IMR-90 (cell line): Measurements from ENCODE around the gene DVL2. TPM values are rescaled to one million over a fixed set of nuclear protein-coding genes. Genes with fewer than 3 reads are reported as not detected.
A peak's percentile ranks its signal among the peaks of the same experiment; 100 is the strongest.

ENCODE experiments used
- ATAC-seq: fragments of 200-7000 bp; cut with Tn5 transposase; 2 replicates; pipeline ENCODE4 v1.9.1; 2020; ENCODE audit warnings: low read depth, mild to moderate bottlenecking, moderate library complexity
- BruUV-seq: library from RNA; stranded (reverse); fragments of 400-500 nt; replicated peaks from 2 replicates; lab custom pipeline; 2021; lab: Mats Ljungman, UMichigan
- CTCF ChIA-PET: fragments of 300-600 bp; formaldehyde crosslinking; extraction: SDS; loops from one replicate; lab custom pipeline; 2021; ENCODE audit warnings: antibody characterized with exemption; lab: Yijun Ruan, JAX
- POLR2A ChIA-PET: fragments of 300-600 bp; sonication (Branson Sonifier 250); formaldehyde crosslinking; loops from one replicate; lab custom pipeline; 2022; ENCODE audit warnings: antibody characterized with exemption; ENCODE audit not compliant: unreplicated experiment; lab: Charles Lee
- DNase-seq: peaks from one replicate; pipeline ENCODE4 v3.0.0; 2013
- H2AFZ ChIP-seq: replicated peaks from 2 replicates; pipeline ENCODE3; 2013; ENCODE audit warnings: low read length, mild to moderate bottlenecking; ENCODE audit not compliant: poor library complexity
- H2AK5ac ChIP-seq: 2 replicates; pipeline ENCODE4 v1.6.1; 2013; ENCODE audit warnings: low read depth, low read length, inconsistent platforms
- H2AK9ac ChIP-seq: replicated peaks from 2 replicates; pipeline ENCODE3; 2013; ENCODE audit warnings: mild to moderate bottlenecking, low read depth, low read length, moderate library complexity; ENCODE audit not compliant: poor library complexity
- H2BK120ac ChIP-seq: 2 replicates; pipeline ENCODE4 v1.6.1; 2013; ENCODE audit warnings: low read depth, low read length, inconsistent platforms
- H2BK15ac ChIP-seq: 3 replicates; pipeline ENCODE4 v1.6.1; 2013; ENCODE audit warnings: low read depth, low read length, inconsistent platforms
- H2BK20ac ChIP-seq: 2 replicates; pipeline ENCODE4 v1.6.1; 2013; ENCODE audit warnings: low read depth, mild to moderate bottlenecking, inconsistent platforms, low read length, moderate library complexity
- H2BK5ac ChIP-seq: 2 replicates; pipeline ENCODE4 v1.6.1; 2013; ENCODE audit warnings: mild to moderate bottlenecking, low read depth, low read length, inconsistent platforms; ENCODE audit not compliant: poor library complexity, severe bottlenecking
- H3K14ac ChIP-seq: replicated peaks from 2 replicates; pipeline ENCODE4 v1.6.1; 2013; ENCODE audit warnings: low read depth, low read length, inconsistent platforms
- H3K18ac ChIP-seq: 2 replicates; pipeline ENCODE4 v1.6.1; 2013; ENCODE audit warnings: low read depth, low read length, control low read depth
- H3K23ac ChIP-seq: 2 replicates; pipeline ENCODE4 v1.6.1; 2013; ENCODE audit warnings: low read depth, low read length, inconsistent platforms
- H3K27ac ChIP-seq: 2 replicates; pipeline ENCODE4 v1.5.1; 2013; ENCODE audit warnings: mild to moderate bottlenecking, control low read depth, low read length; ENCODE audit not compliant: insufficient read depth
- H3K27me3 ChIP-seq: 2 replicates; pipeline ENCODE4 v1.6.1; 2013; ENCODE audit warnings: low read length; ENCODE audit not compliant: control insufficient read depth, insufficient read depth
- H3K36me3 ChIP-seq: 2 replicates; pipeline ENCODE4 v1.6.1; 2013; ENCODE audit warnings: low read length, mixed read lengths; ENCODE audit not compliant: control insufficient read depth, insufficient read depth
- H3K4ac ChIP-seq: 2 replicates; pipeline ENCODE4 v1.6.1; 2013; ENCODE audit warnings: low read depth, low read length, inconsistent platforms
- H3K4me1 ChIP-seq: 2 replicates; pipeline ENCODE4 v1.6.1; 2013; ENCODE audit warnings: low read length, mixed read lengths; ENCODE audit not compliant: control insufficient read depth, insufficient read depth
- H3K4me2 ChIP-seq: 2 replicates; pipeline ENCODE4 v1.6.1; 2013; ENCODE audit warnings: low read depth, mild to moderate bottlenecking, control low read depth, low read length, moderate library complexity
- H3K4me3 ChIP-seq: 2 replicates; pipeline ENCODE4 v1.5.1; 2013; ENCODE audit warnings: low read depth, mild to moderate bottlenecking, control low read depth, low read length, moderate library complexity; ENCODE audit not compliant: insufficient read depth
- H3K56ac ChIP-seq: 2 replicates; pipeline ENCODE4 v1.6.1; 2013; ENCODE audit warnings: low read length, inconsistent platforms; ENCODE audit not compliant: insufficient read depth; ENCODE audit errors: extremely low read depth
- H3K79me1 ChIP-seq, 2 experiments: 2 replicates each; pipeline ENCODE4 v1.6.1; 2013; ENCODE audit warnings: low read length in 2 of 2, inconsistent platforms in 1 of 2, low read depth in 1 of 2
- H3K9ac ChIP-seq: 2 replicates; pipeline ENCODE4 v1.6.1; 2013; ENCODE audit warnings: low read depth, low read length, control low read depth
- H3K9me1 ChIP-seq: 2 replicates; pipeline ENCODE4 v1.6.1; 2013; ENCODE audit warnings: low read length, inconsistent platforms; ENCODE audit not compliant: insufficient read depth
- H3K9me3 ChIP-seq: 2 replicates; pipeline ENCODE4 v1.6.1; 2013; ENCODE audit warnings: low read length; ENCODE audit not compliant: control insufficient read depth, insufficient read depth
- H4K20me1 ChIP-seq: 2 replicates; pipeline ENCODE4 v1.6.1; 2013; ENCODE audit warnings: low read length, inconsistent platforms; ENCODE audit not compliant: insufficient read depth
- H4K5ac ChIP-seq: 2 replicates; pipeline ENCODE4 v1.6.1; 2013; ENCODE audit warnings: mild to moderate bottlenecking, low read depth, low read length, control low read depth
- H4K8ac ChIP-seq, 2 experiments: 2 replicates each; pipeline ENCODE4 v1.6.1; 2013; ENCODE audit warnings: low read depth in 2 of 2, low read length in 2 of 2, control low read depth in 1 of 2, inconsistent platforms in 1 of 2
- H4K91ac ChIP-seq: 2 replicates; pipeline ENCODE4 v1.6.1; 2013; ENCODE audit warnings: low read depth, low read length, inconsistent platforms; ENCODE audit not compliant: insufficient read depth
- BHLHE40 ChIP-seq: fragments of 150-350 bp; IDR thresholded peaks from 2 replicates; pipeline ENCODE4 v1.6.1; 2016; ENCODE audit warnings: mild to moderate bottlenecking, low read depth, low read length
- CHD1 ChIP-seq: IDR thresholded peaks from 2 replicates; pipeline ENCODE4 v1.6.1; 2012; ENCODE audit warnings: low read depth, low read length, improper control_type of control experiment
- FOS ChIP-seq: fragments of 150-350 bp; IDR thresholded peaks from 2 replicates; pipeline ENCODE4 v1.6.1; 2016; ENCODE audit warnings: low read depth, low read length
- MAZ ChIP-seq: IDR thresholded peaks from 2 replicates; pipeline ENCODE4 v1.6.1; 2012; ENCODE audit warnings: low read depth, mild to moderate bottlenecking, low read length, improper control_type of control experiment, moderate library complexity, borderline replicate concordance
- MXI1 ChIP-seq: IDR thresholded peaks from 2 replicates; pipeline ENCODE4 v1.6.1; 2012; ENCODE audit warnings: low read depth, mild to moderate bottlenecking, low read length, moderate library complexity, borderline replicate concordance
- RAD21 ChIP-seq: IDR thresholded peaks from 2 replicates; pipeline ENCODE4 v1.6.1; 2012; ENCODE audit warnings: low read length, improper control_type of control experiment
- WGBS, 2 experiments: methylation state at CpG; one replicate each; pipeline versions ENCODE4 v1.1.5 to v1.1.7; 2013; ENCODE audit warnings: missing lambda C conversion rate in 2 of 2; ENCODE audit not compliant: insufficient read length in 1 of 2; ENCODE audit errors: extremely low coverage in 2 of 2; 5-methylcytosine and 5-hydroxymethylcytosine counted together
- dilution Hi-C: fragments of 300-500 bp; cut with HindIII; formaldehyde crosslinking; loops from one replicate; pipeline ENCODE4 v1.14.3; 2018; ENCODE audit warnings: low sequenced_read_pairs; ENCODE audit not compliant: unreplicated experiment
- in situ Hi-C: fragments of 300-500 bp; cut with MboI; formaldehyde crosslinking; loops from 3 replicates; pipeline ENCODE4 v1.14.3; 2019; ENCODE audit warnings: low sequenced_read_pairs, inconsistent platforms, mixed read lengths
- intact Hi-C: fragments of 100-400 bp; cut with micrococcal nuclease; formaldehyde crosslinking; loops from 2 replicates; pipeline ENCODE4 v1.10.0; 2022
- polyA plus RNA-seq, 3 experiments: library from polyadenylated mRNA; depleted of rRNA; stranded (reverse); fragments of >200 nt; gene quantifications; 2 replicates each; pipeline ENCODE4 v1.2.3, GENCODE V29; 2012; ENCODE audit warnings: low replicate concordance in 1 of 3
- total RNA-seq: library from RNA; depleted of rRNA; stranded (reverse); fragments of >200 nt; gene quantifications from 2 replicates; pipeline ENCODE4 v1.2.3, GENCODE V29; 2012
- TF ChIP-seq, protein P1 (sequence below): fragments of 150-350 bp; IDR thresholded peaks from 2 replicates; pipeline ENCODE4 v1.6.1; 2017; ENCODE audit warnings: mild to moderate bottlenecking, antibody characterized with exemption, low read length, low read depth

Gene DVL2
- total and polyA plus RNA-seq, 2 of the 4 experiments (the other 2 are of a cell fraction) = 11.8 to 21.3 TPM

DNA sequence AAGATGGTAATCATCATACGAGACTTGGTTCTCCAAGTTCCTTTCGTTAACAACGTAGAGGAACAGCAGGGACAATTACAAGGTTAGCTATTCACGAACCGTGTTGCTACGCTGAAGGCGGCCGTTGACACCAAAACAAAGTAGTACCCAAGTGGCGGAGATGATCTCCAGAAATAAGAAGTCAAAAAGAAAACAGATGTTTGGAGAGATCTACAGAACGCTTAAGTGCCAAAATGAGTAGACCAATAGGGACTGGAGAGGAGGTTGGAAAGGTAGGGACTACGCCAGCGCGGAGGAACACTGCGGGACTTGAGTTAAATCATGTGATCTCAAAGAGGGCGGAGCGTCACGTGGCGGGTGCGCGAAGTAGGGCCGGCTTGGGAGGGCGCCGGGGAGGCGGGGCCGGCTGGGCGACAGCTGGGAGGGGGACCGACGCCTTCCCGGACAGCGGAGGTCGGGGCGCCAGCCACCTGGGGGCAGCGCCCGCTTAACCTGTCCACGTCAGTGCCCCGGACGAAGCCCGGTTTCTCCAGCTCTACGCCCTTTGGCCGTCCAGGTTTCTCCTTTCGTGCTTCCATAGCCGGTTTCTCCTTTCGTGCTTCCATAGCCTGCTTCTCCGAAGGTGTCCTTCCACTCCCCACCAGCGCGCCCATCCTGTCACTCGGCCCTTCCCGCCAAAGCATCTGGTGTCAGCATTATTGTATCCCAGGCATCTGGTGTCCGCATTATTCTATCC, 8.6 kb upstream of the DVL2 start:
- Histone ChIP-seq H2BK20ac (peak overlapping the region; percentile 75), H2BK5ac (peak overlapping the region; percentile 98), H3K9me3 (no peaks in the 10 kb centered on the region), H3K9ac (peak overlapping the region; percentile 92), H3K4ac (peak overlapping the region; percentile 99), H2BK15ac (peak overlapping the region; percentile 93; the same call in 1 of the 3 replicates), H4K91ac (peak overlapping the region; percentile 98), H4K5ac (peak overlapping the region; percentile 98), H3K36me3 (peaks cover 28% of the 10 kb centered on the region), H3K79me1 (peaks cover 13 to 49% of the 10 kb centered on the region in 2 experiments), H3K27ac (peak overlapping the region; percentile 90), H2BK120ac (peak overlapping the region; percentile 97), H2AK9ac (peak overlapping the region; percentile 92), H3K27me3 (no peaks in the 10 kb centered on the region), H3K18ac (peak overlapping the region; percentile 99), H3K9me1 (no peaks in the 10 kb centered on the region), H3K4me2 (peak overlapping the region; percentile 95), H4K20me1 (peaks cover 7% of the 10 kb centered on the region; the same call in 1 of the 2 replicates), H2AK5ac (peak overlapping the region; percentile 77), H4K8ac (peak overlapping the region; percentile 80 to 100), H3K56ac (peak overlapping the region; percentile 99), H3K14ac (peak overlapping the region; percentile 100), H2AFZ (peak overlapping the region; percentile 90), H3K4me1 (peaks cover 8% of the 10 kb centered on the region), H3K23ac (peak overlapping the region; percentile 99), H3K4me3 (peak overlapping the region; percentile 90)
- no TSS peak for BruUV-seq
- CTCF ChIA-PET = no interaction called here
- dilution Hi-C loops (no loop called here), in situ Hi-C loops (loop anchor here (25.0 kb wide), 1 partner anchor 919 kb away; the partner anchor contains the start of genes PER1 and VAMP2), intact Hi-C loops (no loop called here)
- POLR2A ChIA-PET = interaction anchor here (1.1 to 1.4 kb wide), 2 partner anchors 9 to 22 kb away, joined by 3 to 4 read pairs; partner anchors contain the start of gene CTDNEP1
- WGBS, 2 experiments = 0% methylated on average over 40 of the region's 49 CpGs; no CpG with 5 or more reads in 1 of the 2 experiments
- TF ChIP-seq MXI1 = peak; percentile 82; the same call in 1 of the 2 replicates
- TF ChIP-seq FOS = peak; percentile 34; the same call in 1 of the 2 replicates
- TF ChIP-seq, protein P1, sequence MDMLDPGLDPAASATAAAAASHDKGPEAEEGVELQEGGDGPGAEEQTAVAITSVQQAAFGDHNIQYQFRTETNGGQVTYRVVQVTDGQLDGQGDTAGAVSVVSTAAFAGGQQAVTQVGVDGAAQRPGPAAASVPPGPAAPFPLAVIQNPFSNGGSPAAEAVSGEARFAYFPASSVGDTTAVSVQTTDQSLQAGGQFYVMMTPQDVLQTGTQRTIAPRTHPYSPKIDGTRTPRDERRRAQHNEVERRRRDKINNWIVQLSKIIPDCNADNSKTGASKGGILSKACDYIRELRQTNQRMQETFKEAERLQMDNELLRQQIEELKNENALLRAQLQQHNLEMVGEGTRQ = peak; percentile 99
- peak; percentile 89 for TF ChIP-seq MAZ
- peak; percentile 92 for TF ChIP-seq BHLHE40
- no peak; the same call in 1 of the 2 replicates for TF ChIP-seq RAD21
- TF ChIP-seq CHD1 = no peak
- peak; percentile 95 for DNase-seq
- ATAC-seq = peak; percentile 15
